Natural killer cell (primary cell): ENCODE data around the gene SSR2. TPM values are rescaled to one million over a fixed set of nuclear protein-coding genes. Genes with fewer than 3 reads are reported as not detected.

Experiments used
- ATAC-seq, 3 donors: fragments of 150-1000 bp in 2 of 3; fragments of 200-7000 bp in 1 of 3; cut with Tn5 transposase; 1 replicate in 1 of 3; 2 replicates in 2 of 3; pipeline ENCODE4 v1.10.0; 2021; ENCODE audit warnings: mild to moderate bottlenecking in 2 of 3, moderate library complexity in 2 of 3
- DNase-seq, 2 donors: peaks; one replicate each; pipeline versions ENCODE4 v3.0.0 to v3.0.0-alpha.2; 2013 to 2021; ENCODE audit warnings: mixed read lengths in 1 of 2
- H3K27ac ChIP-seq: one replicate; pipeline ENCODE4 v1.5.1; 2013; ENCODE audit warnings: mild to moderate bottlenecking, low read length
- H3K27me3 ChIP-seq: one replicate; pipeline ENCODE4 v1.6.1; 2013; ENCODE audit warnings: low read length; ENCODE audit not compliant: control insufficient read depth, insufficient read depth
- H3K36me3 ChIP-seq: one replicate; pipeline ENCODE4 v1.6.1; 2013; ENCODE audit warnings: low read length; ENCODE audit not compliant: control insufficient read depth, insufficient read depth
- H3K4me1 ChIP-seq: one replicate; pipeline ENCODE4 v1.6.1; 2013; ENCODE audit warnings: low read length; ENCODE audit not compliant: control insufficient read depth, insufficient read depth
- H3K4me3 ChIP-seq: one replicate; pipeline ENCODE4 v1.5.1; 2013; ENCODE audit warnings: low read length
- H3K9me3 ChIP-seq: one replicate; pipeline ENCODE4 v1.6.1; 2013; ENCODE audit warnings: low read length; ENCODE audit not compliant: control insufficient read depth, insufficient read depth
- H3K27ac Mint-ChIP-seq, 2 donors: one replicate each; pipeline ENCODE4 v1.8.0; 2022; ENCODE audit warnings: mild to moderate bottlenecking in 2 of 2, mixed read lengths in 2 of 2, moderate library complexity in 1 of 2
- H3K27me3 Mint-ChIP-seq, 2 donors: one replicate each; pipeline ENCODE4 v1.8.0; 2022; ENCODE audit warnings: low read depth in 2 of 2, mixed read lengths in 2 of 2
- H3K36me3 Mint-ChIP-seq: one replicate; pipeline ENCODE4 v1.8.0; 2022; ENCODE audit warnings: mixed read lengths
- H3K4me1 Mint-ChIP-seq, 2 donors: one replicate each; pipeline ENCODE4 v1.8.0; 2022; ENCODE audit warnings: mixed read lengths in 2 of 2
- H3K4me3 Mint-ChIP-seq: one replicate; pipeline ENCODE4 v1.8.0; 2022; ENCODE audit warnings: mild to moderate bottlenecking, moderate library complexity, mixed read lengths
- H3K9me3 Mint-ChIP-seq, 2 donors: one replicate each; pipeline ENCODE4 v1.8.0; 2022; ENCODE audit warnings: mixed read lengths in 2 of 2
- CTCF ChIP-seq: fragments of 200-600 bp; IDR thresholded peaks from one replicate; pipeline ENCODE4 v1.8.0; 2022; ENCODE audit warnings: antibody characterized with exemption
- WGBS: methylation state at CpG from one replicate; pipeline ENCODE4 v1.1.7; 2013; ENCODE audit warnings: missing lambda C conversion rate; ENCODE audit not compliant: insufficient coverage; 5-methylcytosine and 5-hydroxymethylcytosine counted together
- intact Hi-C: fragments of 100-400 bp; cut with micrococcal nuclease; formaldehyde crosslinking; loops from one replicate; pipeline ENCODE4 v1.14.2; 2022
- total RNA-seq, 4 donors: library from RNA; stranded (reverse); fragments of 120-200 nt in 1 of 4; gene quantifications; one replicate each; pipeline versions ENCODE4 v1.2.3 to v1.2.4, GENCODE V29; 2013 to 2022

Gene SSR2
- total RNA-seq, 3 donors from 2014 or later (not counting 1 experiment from before 2014, with no cell fraction given), result 209 to 215 (median 211) TPM

GRCh38 chr1:155976062-155976912 is 44.5 kb downstream of the SSR2 start:
- Mint-ChIP-seq H3K4me1 (peaks cover 87 to 90% of the 10 kb centered on the region in 2 donors), H3K4me3 (peak overlapping the region; percentile 92), H3K9me3 (no peaks in the 10 kb centered on the region), H3K27ac (peak overlapping the region; percentile 90 to 94), H3K27me3 (no peaks in the 10 kb centered on the region), H3K36me3 (no peaks in the 10 kb centered on the region)
- peak; percentile 19 to 45 (median 25) for ATAC-seq
- H3K4me3 ChIP-seq, result peak overlapping the region; percentile 96
- WGBS, result 0% methylated on average over 13 of the region's 14 CpGs
- H3K27me3 ChIP-seq, result no peaks in the 10 kb centered on the region
- peak; percentile 41 to 83 for DNase-seq
- no peak for TF ChIP-seq CTCF
- peak overlapping the region; percentile 79 for H3K27ac ChIP-seq
- H3K9me3 ChIP-seq, result no peaks in the 10 kb centered on the region
- H3K36me3 ChIP-seq, result peaks cover 3% of the 10 kb centered on the region
- intact Hi-C loops, result loop anchor here (5.0 kb wide), 2 partner anchors 64 to 119 kb away; partner anchors contain the start of genes GON4L, RIT1 and SYT11
- peaks cover 83% of the 10 kb centered on the region for H3K4me1 ChIP-seq

GRCh38 chr1:155975375-155976061 is 45.2 kb downstream of the SSR2 start:
- peak overlapping the region; percentile 79 for H3K27ac ChIP-seq
- H3K4me1 ChIP-seq, result peaks cover 83% of the 10 kb centered on the region
- TF ChIP-seq CTCF, result no peak
- WGBS, result 6% methylated on average over 4 of the region's 4 CpGs
- H3K27me3 ChIP-seq, result no peaks in the 10 kb centered on the region
- intact Hi-C loops, result loop anchor here (5.0 kb wide), 2 partner anchors 63 to 118 kb away; partner anchors contain the start of genes GON4L, RIT1 and SYT11
- Mint-ChIP-seq H3K9me3 (no peaks in the 10 kb centered on the region), H3K4me1 (peaks cover 87 to 90% of the 10 kb centered on the region in 2 donors), H3K36me3 (no peaks in the 10 kb centered on the region), H3K27ac (peak overlapping the region; percentile 90 to 94), H3K27me3 (no peaks in the 10 kb centered on the region), H3K4me3 (peak overlapping the region; percentile 92)
- no peak for ATAC-seq
- peaks cover 3% of the 10 kb centered on the region for H3K36me3 ChIP-seq
- no peaks in the 10 kb centered on the region for H3K9me3 ChIP-seq
- DNase-seq, result peak in 1 of 2 donors; percentile 14
- H3K4me3 ChIP-seq, result peak overlapping the region; percentile 96

- Mint-ChIP-seq H3K9me3 (no peaks in the 10 kb centered on the region), H3K36me3 (no peaks in the 10 kb centered on the region), H3K4me3 (peak overlapping the region; percentile 92), H3K27ac (peak overlapping the region; percentile 90 to 94), H3K27me3 (no peaks in the 10 kb centered on the region), H3K4me1 (peaks cover 87 to 90% of the 10 kb centered on the region in 2 donors)
- Histone ChIP-seq H3K4me1 (peaks cover 83% of the 10 kb centered on the region), H3K27me3 (no peaks in the 10 kb centered on the region), H3K4me3 (peak overlapping the region; percentile 96), H3K27ac (peak overlapping the region; percentile 79), H3K36me3 (peaks cover 3% of the 10 kb centered on the region), H3K9me3 (no peaks in the 10 kb centered on the region)
- TF ChIP-seq CTCF, result no peak
- DNase-seq (peak in 1 of 2 donors; percentile 18), ATAC-seq (no peak)
- intact Hi-C loops, result loop anchor here (5.0 kb wide), 2 partner anchors 62 to 117 kb away; partner anchors contain the start of genes GON4L, RIT1 and SYT11
- WGBS, result 32% methylated on average over 13 of the region's 13 CpGs
Observed at GRCh38 chr1:155974208-155975115, 46.3 kb downstream of the SSR2 start.
